CD4-positive, alpha-beta T cell treated with Interleukin-2 at 100 ng/mL for 4 hours (primary cell): ENCODE measurements around the gene POLR3H.
A peak's percentile ranks its signal among the peaks of the same experiment; 100 is the strongest.

Source experiments
- DNase-seq: peaks from one replicate; pipeline ENCODE4 v3.0.0-alpha.2; 2020; ENCODE audit warnings: low spot score

The POLR3H gene

GRCh38 chr22:41513391-41513790, 30.9 kb downstream of the POLR3H start:
- DNase-seq, result no peak

- DNase-seq, result no peak
These were observed 31.7 kb downstream of the POLR3H start for GRCh38 chr22:41512421-41513194.

- no peak for DNase-seq
These were observed 32.7 kb downstream of the POLR3H start for GRCh38 chr22:41511521-41511968.

GRCh38 chr22:41508770-41509170, 35.5 kb downstream of the POLR3H start:
- no peak for DNase-seq

GRCh38 chr22:41507330-41508063, 36.8 kb downstream of the POLR3H start:
- DNase-seq, result no peak

- DNase-seq, result no peak
These were observed 38.6 kb downstream of the POLR3H start for GRCh38 chr22:41505511-41506220.

- DNase-seq, result no peak
These were observed 39.5 kb downstream of the POLR3H start for GRCh38 chr22:41504816-41505215.

GRCh38 chr22:41504397-41504796, 39.9 kb downstream of the POLR3H start:
- DNase-seq, result no peak

- peak; percentile 11 for DNase-seq
These were observed 43.1 kb downstream of the POLR3H start for GRCh38 chr22:41501209-41501608.

- no peak for DNase-seq
These were observed 44.0 kb downstream of the POLR3H start for GRCh38 chr22:41500303-41500702.

- DNase-seq, result no peak
These were observed 44.5 kb downstream of the POLR3H start for GRCh38 chr22:41499624-41500280.

GRCh38 chr22:41498303-41498835, 45.9 kb downstream of the POLR3H start:
- DNase-seq, result no peak

GRCh38 chr22:41491374-41492100, 52.7 kb downstream of the POLR3H start:
- DNase-seq, result no peak

- no peak for DNase-seq
These were observed 55.5 kb downstream of the POLR3H start for GRCh38 chr22:41488596-41489385.

- no peak for DNase-seq
These were observed 56.2 kb downstream of the POLR3H start for GRCh38 chr22:41488076-41488475.

- DNase-seq, result no peak
These were observed 57.0 kb downstream of the POLR3H start for GRCh38 chr22:41487037-41487935.

- no peak for DNase-seq
These were observed 59.2 kb downstream of the POLR3H start for GRCh38 chr22:41485033-41485432.

GRCh38 chr22:41482319-41482935, 61.8 kb downstream of the POLR3H start:
- DNase-seq, result no peak

GRCh38 chr22:41481925-41482318, 62.3 kb downstream of the POLR3H start:
- DNase-seq, result no peak
